ENCODE measurements around the gene STAT5A. TPM values are rescaled to one million over a fixed set of nuclear protein-coding genes. Genes with fewer than 3 reads are reported as not detected.

STAT5A gene
- total RNA-seq, 2 experiments from 2014 or later = 141 to 150 TPM

DNA sequence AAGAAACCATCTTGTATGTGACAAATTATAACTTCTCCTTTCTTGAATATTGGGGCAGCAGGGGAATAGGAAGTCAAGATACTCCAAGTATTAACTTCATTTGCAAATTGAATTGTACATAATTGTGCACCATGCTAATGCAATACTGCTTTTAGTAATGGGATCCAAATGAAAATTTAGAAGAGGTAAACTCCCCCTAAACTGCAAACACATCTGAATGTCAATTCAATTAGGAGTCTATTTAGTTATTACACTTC lies 16.6 kb upstream of the STAT5A start:
- POLR2A ChIA-PET = interaction anchor here (8.9 to 13.5 kb wide), 2 partner anchors 16 to 22 kb away, joined by 136 to 301 read pairs; partner anchors contain the start of gene STAT5A
- ATAC-seq (ENCODE audit: poor library complexity) = no peak
- Mint-ChIP-seq H3K4me1 (ENCODE audit: low read depth) (peaks cover 80% of the 10 kb centered on the region), H3K4me3 (peak overlapping the region; percentile 88), H3K27ac (peak overlapping the region; percentile 91), H3K9me3 (no peaks in the 10 kb centered on the region), H3K27me3 (no peaks in the 10 kb centered on the region), H3K36me3 (ENCODE audit: low read depth) (peaks cover 26% of the 10 kb centered on the region)
- CTCF ChIA-PET = interaction anchor here (0.9 to 6.1 kb wide), 3 partner anchors 11 to 50 kb away, joined by 3 to 51 read pairs (median 28); no protein-coding TSS in a partner anchor
- peak overlapping the region; percentile 60 to 76 for H3K27ac ChIP-seq (ENCODE audit: low read depth in 1 of 2, low read length in 2 of 2)
- H3K36me3 ChIP-seq (ENCODE audit: insufficient read depth, low read length) = no peaks in the 10 kb centered on the region
- no peaks in the 10 kb centered on the region for H3K27me3 ChIP-seq (ENCODE audit: control insufficient read depth in 1 of 2, insufficient read depth in 2 of 2, low read length in 2 of 2)
- no peaks in the 10 kb centered on the region for H3K9me3 ChIP-seq (ENCODE audit: control insufficient read depth in 1 of 2, insufficient read depth in 1 of 2, low read length in 2 of 2)
- H3K4me3 ChIP-seq (ENCODE audit: low read length) = peak overlapping the region; percentile 91
- no peak for DNase-seq
- TF ChIP-seq, protein P1, sequence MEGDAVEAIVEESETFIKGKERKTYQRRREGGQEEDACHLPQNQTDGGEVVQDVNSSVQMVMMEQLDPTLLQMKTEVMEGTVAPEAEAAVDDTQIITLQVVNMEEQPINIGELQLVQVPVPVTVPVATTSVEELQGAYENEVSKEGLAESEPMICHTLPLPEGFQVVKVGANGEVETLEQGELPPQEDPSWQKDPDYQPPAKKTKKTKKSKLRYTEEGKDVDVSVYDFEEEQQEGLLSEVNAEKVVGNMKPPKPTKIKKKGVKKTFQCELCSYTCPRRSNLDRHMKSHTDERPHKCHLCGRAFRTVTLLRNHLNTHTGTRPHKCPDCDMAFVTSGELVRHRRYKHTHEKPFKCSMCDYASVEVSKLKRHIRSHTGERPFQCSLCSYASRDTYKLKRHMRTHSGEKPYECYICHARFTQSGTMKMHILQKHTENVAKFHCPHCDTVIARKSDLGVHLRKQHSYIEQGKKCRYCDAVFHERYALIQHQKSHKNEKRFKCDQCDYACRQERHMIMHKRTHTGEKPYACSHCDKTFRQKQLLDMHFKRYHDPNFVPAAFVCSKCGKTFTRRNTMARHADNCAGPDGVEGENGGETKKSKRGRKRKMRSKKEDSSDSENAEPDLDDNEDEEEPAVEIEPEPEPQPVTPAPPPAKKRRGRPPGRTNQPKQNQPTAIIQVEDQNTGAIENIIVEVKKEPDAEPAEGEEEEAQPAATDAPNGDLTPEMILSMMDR (IDR thresholded peaks at IDR 0.05) = no peak
- intact Hi-C loops (cut with DNase I, micrococcal nuclease) = loop anchor here in 1 of 2 experiments (1.0 kb wide), 1 partner anchor 49 kb away; no protein-coding TSS in a partner anchor
- H3K4me1 ChIP-seq (ENCODE audit: insufficient read depth, low read length) = peaks cover 41% of the 10 kb centered on the region

DNA sequence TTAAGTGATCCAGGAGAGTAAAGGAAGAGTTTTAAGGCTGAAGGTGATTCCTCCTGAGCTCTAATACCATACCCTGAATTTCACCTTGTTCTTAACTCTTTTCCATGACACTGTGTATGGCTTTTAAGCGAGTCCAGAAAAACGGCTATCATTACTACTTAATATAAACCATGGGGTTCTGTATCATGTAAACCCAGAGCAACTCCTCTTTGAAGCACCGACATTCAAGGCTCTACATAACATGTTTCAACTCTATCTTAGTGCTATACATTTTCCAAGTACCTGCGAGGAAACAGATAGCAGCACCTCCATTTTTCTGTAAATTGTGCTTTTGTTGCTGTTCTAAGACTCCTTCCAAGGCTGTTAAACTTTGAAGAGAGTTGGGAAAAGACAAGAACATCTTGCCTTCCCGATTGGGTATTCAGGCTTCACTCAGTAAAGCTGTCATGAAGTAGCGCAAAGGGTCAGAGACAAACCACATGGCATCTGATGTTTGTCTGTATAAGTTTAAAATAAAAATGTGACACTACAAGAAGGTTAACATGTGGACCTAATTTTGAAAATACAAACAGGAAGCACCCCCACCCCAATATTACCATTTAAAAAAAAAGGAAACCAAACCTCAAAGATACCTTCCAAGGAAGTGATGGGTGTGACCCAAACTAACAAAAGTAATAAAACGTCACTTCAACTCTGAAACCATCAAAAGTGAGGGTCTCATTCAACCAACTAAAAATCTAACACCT lies 16.0 kb upstream of the STAT5A start:
- peak; percentile 24 for ATAC-seq (ENCODE audit: poor library complexity)
- H3K9me3 ChIP-seq (ENCODE audit: control insufficient read depth in 1 of 2, insufficient read depth in 1 of 2, low read length in 2 of 2) = no peaks in the 10 kb centered on the region
- ChIA-PET CTCF (interaction anchor here (0.9 to 6.1 kb wide), 4 partner anchors 12 to 50 kb away, joined by 3 to 51 read pairs (median 32); no protein-coding TSS in a partner anchor), POLR2A (interaction anchor here (0.7 to 13.5 kb wide), 5 partner anchors 15 to 78 kb away, joined by 3 to 301 read pairs (median 7); partner anchors contain the start of gene STAT5A)
- Mint-ChIP-seq H3K4me1 (ENCODE audit: low read depth) (peaks cover 78% of the 10 kb centered on the region), H3K27ac (peak overlapping the region; percentile 91), H3K36me3 (ENCODE audit: low read depth) (peaks cover 26% of the 10 kb centered on the region), H3K27me3 (no peaks in the 10 kb centered on the region), H3K9me3 (no peaks in the 10 kb centered on the region), H3K4me3 (peak overlapping the region; percentile 88)
- no peaks in the 10 kb centered on the region for H3K27me3 ChIP-seq (ENCODE audit: control insufficient read depth in 1 of 2, insufficient read depth in 2 of 2, low read length in 2 of 2)
- H3K4me3 ChIP-seq (ENCODE audit: low read length) = peak overlapping the region; percentile 91
- intact Hi-C loops (cut with DNase I, micrococcal nuclease) = loop anchor here in 1 of 2 experiments (1.0 kb wide), 1 partner anchor 50 kb away; no protein-coding TSS in a partner anchor
- TF ChIP-seq, protein P1 (IDR thresholded peaks at IDR 0.05) = no peak
- peaks cover 41% of the 10 kb centered on the region for H3K4me1 ChIP-seq (ENCODE audit: insufficient read depth, low read length)
- H3K27ac ChIP-seq (ENCODE audit: low read depth in 1 of 2, low read length in 2 of 2) = peak overlapping the region; percentile 60 to 76
- H3K36me3 ChIP-seq (ENCODE audit: insufficient read depth, low read length) = no peaks in the 10 kb centered on the region
- peak in 3 of 14 experiments; percentile 60 to 77 (median 64) for DNase-seq

DNA sequence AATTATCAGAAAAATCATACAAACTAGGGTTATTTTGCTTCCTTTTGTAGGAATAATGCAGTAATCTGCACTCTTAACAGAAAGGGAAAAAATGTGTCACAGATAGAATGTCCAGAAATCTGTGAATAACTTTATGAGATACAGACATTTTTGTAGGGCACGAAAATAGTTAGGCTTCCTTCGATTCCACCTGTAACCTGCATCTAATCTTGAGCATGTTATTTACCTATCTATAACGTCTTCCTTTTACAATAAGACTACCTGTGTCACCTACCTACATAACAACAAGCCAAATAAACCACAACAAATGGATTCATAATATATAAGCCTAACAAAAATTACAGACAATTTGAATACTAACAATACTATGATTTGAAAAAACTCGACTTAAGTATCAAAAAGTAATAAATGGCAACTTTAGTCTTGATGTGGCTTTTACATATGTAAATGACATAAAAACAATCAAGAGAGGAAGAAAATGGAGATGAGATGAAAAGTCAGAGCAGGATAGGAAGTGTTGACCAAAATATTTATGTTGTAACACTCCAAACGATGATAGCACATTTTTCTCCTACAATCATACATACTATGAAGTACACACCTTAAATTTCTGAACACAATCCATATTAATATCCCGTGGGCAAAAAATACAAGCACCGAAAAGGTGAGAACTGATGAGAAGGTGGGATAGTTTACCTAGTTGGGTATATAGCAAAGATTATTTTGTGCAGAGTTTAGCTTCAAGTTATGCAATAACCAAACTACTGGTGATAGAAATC lies 14.6 kb upstream of the STAT5A start:
- Histone ChIP-seq H3K4me1 (ENCODE audit: insufficient read depth, low read length) (peaks cover 35% of the 10 kb centered on the region), H3K27ac (ENCODE audit: low read depth in 1 of 2, low read length in 2 of 2) (peak overlapping the region; percentile 60 to 76), H3K27me3 (ENCODE audit: control insufficient read depth in 1 of 2, insufficient read depth in 2 of 2, low read length in 2 of 2) (no peaks in the 10 kb centered on the region), H3K36me3 (ENCODE audit: insufficient read depth, low read length) (no peaks in the 10 kb centered on the region), H3K9me3 (ENCODE audit: control insufficient read depth in 1 of 2, insufficient read depth in 1 of 2, low read length in 2 of 2) (no peaks in the 10 kb centered on the region), H3K4me3 (ENCODE audit: low read length) (peak overlapping the region; percentile 91)
- ChIA-PET POLR2A (interaction anchor here (1.0 to 13.5 kb wide), 7 partner anchors 14 to 115 kb away, joined by 3 to 301 read pairs (median 21); partner anchors contain the start of genes STAT3 and STAT5A), CTCF (interaction anchor here (0.8 to 3.6 kb wide), 4 partner anchors 16 to 51 kb away, joined by 4 to 35 read pairs (median 6); no protein-coding TSS in a partner anchor)
- H3K27me3 Mint-ChIP-seq = no peaks in the 10 kb centered on the region
- ATAC-seq (ENCODE audit: poor library complexity) (peak; percentile 14), DNase-seq (peak in 1 of 14 experiments; percentile 43)
- H3K36me3 Mint-ChIP-seq (ENCODE audit: low read depth) = peaks cover 32% of the 10 kb centered on the region
- H3K9me3 Mint-ChIP-seq = no peaks in the 10 kb centered on the region
- TF ChIP-seq, protein P1 (IDR thresholded peaks at IDR 0.05) = no peak
- H3K4me1 Mint-ChIP-seq (ENCODE audit: low read depth) = peaks cover 76% of the 10 kb centered on the region
- intact Hi-C loops (cut with DNase I, micrococcal nuclease) = loop anchor here in 1 of 2 experiments (1.0 kb wide), 1 partner anchor 25 kb away; no protein-coding TSS in a partner anchor
- H3K27ac Mint-ChIP-seq = peak overlapping the region; percentile 91
- H3K4me3 Mint-ChIP-seq = peak overlapping the region; percentile 92

All from CD4-positive, alpha-beta T cell (primary cell).